Measurements from ENCODE around the gene CTNNA2.

- TF ChIP-seq CTCF (IDR thresholded peaks at IDR 0.05; ENCODE audit: borderline replicate concordance, extremely low read depth, low read length, poor library complexity, severe bottlenecking) (no peak), EZH2 (IDR thresholded peaks at IDR 0.05; ENCODE audit: borderline replicate concordance, low read depth, low read length, severe bottlenecking) (no peak)
Measured at GRCh38 chr2:80164375-80164774, 651.5 kb downstream of the CTNNA2 start.
